Neutrophil (primary cell): ENCODE results near the gene RIPOR2.

Source experiments
- H3K27ac ChIP-seq: fragments of 200-600 bp; sonication (generic); 2 replicates; pipeline ENCODE4 v1.5.1; 2016; ENCODE audit warnings: mild to moderate bottlenecking, moderate library complexity
- H3K27me3 ChIP-seq: fragments of 200-600 bp; sonication (generic); 2 replicates; pipeline ENCODE4 v1.6.0; 2016; ENCODE audit warnings: mild to moderate bottlenecking
- H3K36me3 ChIP-seq: fragments of 200-600 bp; sonication (generic); 2 replicates; pipeline ENCODE4 v1.5.1; 2017
- H3K4me1 ChIP-seq, 2 experiments: fragments of 200-600 bp in 1 of 2; sonication (generic) in 1 of 2; 1 replicate in 1 of 2; 2 replicates in 1 of 2; pipeline versions ENCODE4 v1.5.1 to v1.6.1; 2013 to 2016; ENCODE audit warnings: low read depth in 1 of 2, low read length in 1 of 2, mild to moderate bottlenecking in 1 of 2, moderate library complexity in 1 of 2; ENCODE audit not compliant: control insufficient read depth in 1 of 2, insufficient read depth in 1 of 2
- H3K4me3 ChIP-seq, 2 experiments: fragments of 200-600 bp in 1 of 2; sonication (generic) in 1 of 2; 1 replicate in 1 of 2; 2 replicates in 1 of 2; pipeline ENCODE4 v1.5.1; 2013 to 2016; ENCODE audit warnings: low read depth in 1 of 2, low read length in 1 of 2, mild to moderate bottlenecking in 1 of 2, moderate library complexity in 1 of 2
- H3K9me3 ChIP-seq: fragments of 200-600 bp; sonication (generic); 2 replicates; pipeline ENCODE4 v1.5.1; 2016
- CTCF ChIP-seq: fragments of 200-600 bp; sonication (generic); IDR thresholded peaks from 2 replicates; pipeline ENCODE4 v1.5.1; 2016; ENCODE audit warnings: antibody characterized with exemption

The RIPOR2 gene

GRCh38 chr6:24900917-24901697 lies 34.7 kb downstream of the RIPOR2 start:
- Histone ChIP-seq H3K36me3 (peaks cover 93% of the 10 kb centered on the region), H3K4me3 (no peak overlapping the region), H3K27me3 (no peaks in the 10 kb centered on the region), H3K9me3 (no peaks in the 10 kb centered on the region), H3K4me1 (peaks cover 50 to 82% of the 10 kb centered on the region in 2 experiments), H3K27ac (peak overlapping the region; percentile 68)
- no peak for TF ChIP-seq CTCF

GRCh38 chr6:24899997-24900325 lies 35.8 kb downstream of the RIPOR2 start:
- Histone ChIP-seq H3K4me1 (peaks cover 39 to 70% of the 10 kb centered on the region in 2 experiments), H3K4me3 (no peak overlapping the region), H3K27ac (peak overlapping the region; percentile 68), H3K9me3 (no peaks in the 10 kb centered on the region), H3K36me3 (peaks cover 90% of the 10 kb centered on the region), H3K27me3 (no peaks in the 10 kb centered on the region)
- no peak for TF ChIP-seq CTCF

GRCh38 chr6:24899136-24899996 lies 36.4 kb downstream of the RIPOR2 start:
- no peak for TF ChIP-seq CTCF
- Histone ChIP-seq H3K27me3 (no peaks in the 10 kb centered on the region), H3K4me3 (no peak overlapping the region), H3K9me3 (no peaks in the 10 kb centered on the region), H3K4me1 (peaks cover 37 to 68% of the 10 kb centered on the region in 2 experiments), H3K27ac (peak overlapping the region; percentile 68), H3K36me3 (peaks cover 88% of the 10 kb centered on the region)

GRCh38 chr6:24898676-24899075 lies 37.1 kb downstream of the RIPOR2 start:
- Histone ChIP-seq H3K36me3 (peaks cover 88% of the 10 kb centered on the region), H3K9me3 (no peaks in the 10 kb centered on the region), H3K4me1 (peaks cover 37 to 65% of the 10 kb centered on the region in 2 experiments), H3K27me3 (no peaks in the 10 kb centered on the region), H3K27ac (peak overlapping the region; percentile 68), H3K4me3 (no peak overlapping the region)
- no peak for TF ChIP-seq CTCF

GRCh38 chr6:24897186-24897585 lies 38.6 kb downstream of the RIPOR2 start:
- peaks cover 88% of the 10 kb centered on the region for H3K36me3 ChIP-seq
- peaks cover 43 to 65% of the 10 kb centered on the region in 2 experiments for H3K4me1 ChIP-seq
- H3K4me3 ChIP-seq: no peak overlapping the region
- peak overlapping the region; percentile 68 for H3K27ac ChIP-seq
- H3K9me3 ChIP-seq: no peaks in the 10 kb centered on the region
- no peak for TF ChIP-seq CTCF
- no peaks in the 10 kb centered on the region for H3K27me3 ChIP-seq
